AG09309 (cell line): ENCODE data around the gene CHRND.

Source experiments
- DNase-seq: peaks from one replicate; pipeline ENCODE4 v3.0.0-alpha.2; 2010; ENCODE audit warnings: low read depth
- H3K4me3 ChIP-seq: 2 replicates; pipeline ENCODE4 v1.5.1; 2011; ENCODE audit warnings: mild to moderate bottlenecking, low read depth, low read length, moderate library complexity; ENCODE audit not compliant: control insufficient read depth
- TF ChIP-seq, protein P1 (sequence below): IDR thresholded peaks from 2 replicates; pipeline ENCODE4 v1.5.1; 2011; ENCODE audit warnings: mild to moderate bottlenecking, low read depth, low read length, inconsistent platforms; ENCODE audit not compliant: insufficient read depth, control insufficient read depth; ENCODE audit errors: missing control alignments

The CHRND gene

DNA sequence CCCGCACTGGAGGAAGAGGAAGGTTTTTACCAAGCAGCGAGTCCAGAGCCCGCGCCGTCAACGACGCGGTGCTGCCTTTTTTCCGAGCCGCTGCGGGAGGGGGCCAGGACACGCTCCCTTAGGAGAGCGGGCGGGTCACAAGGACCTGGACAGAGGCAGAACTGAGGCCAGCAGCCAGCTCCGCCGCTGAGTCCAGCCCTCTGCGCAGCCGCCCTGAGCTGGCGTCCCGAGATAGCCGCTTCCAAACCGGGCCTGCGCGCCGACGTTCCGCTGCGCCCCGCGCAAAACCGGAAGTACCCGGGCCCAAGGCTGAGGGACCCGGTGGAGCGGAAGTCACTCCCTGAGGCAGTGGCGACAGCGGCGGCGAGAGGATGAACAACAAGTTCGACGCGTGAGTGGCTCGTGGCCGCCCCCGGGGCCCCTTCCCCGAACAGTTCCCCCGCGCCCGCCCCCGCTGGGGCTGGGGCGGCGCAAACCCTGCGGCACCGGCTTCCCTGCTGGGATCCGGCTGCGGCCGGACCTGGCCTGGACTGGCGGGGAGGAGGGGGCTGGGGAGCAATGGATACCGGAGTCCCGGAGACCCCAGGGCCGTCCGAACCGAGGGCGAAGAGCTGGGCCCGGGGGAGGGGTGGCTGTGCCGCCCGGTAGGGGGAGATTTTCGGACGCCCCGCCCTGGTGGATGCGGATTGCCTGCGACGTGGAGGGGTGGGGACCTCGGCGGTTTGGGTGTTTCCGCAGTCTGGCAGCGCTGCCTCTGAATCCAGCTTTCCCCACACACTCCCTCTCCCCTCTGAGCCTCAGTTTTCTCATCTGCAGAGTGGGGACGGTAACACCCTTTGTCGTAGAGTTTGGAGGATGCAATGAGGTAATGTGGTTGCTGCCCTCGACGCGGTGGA, 24.6 kb downstream of the CHRND start, which contains the start of the genes EIF4E2 and TIGD1:
TSS of gene EIF4E2 (plus strand) at position 336 of the 896 bp plus-strand sequence. CDS start at position 372, 36 bp downstream.
TSS of gene TIGD1 (minus strand) at position 204 of the 896 bp plus-strand sequence. CDS start 675 bp downstream, outside the sequence.
- peak within 1 kb of the TSS; percentile 94 for H3K4me3 ChIP-seq
- peak; percentile 61 for DNase-seq
- TF ChIP-seq, protein P1, sequence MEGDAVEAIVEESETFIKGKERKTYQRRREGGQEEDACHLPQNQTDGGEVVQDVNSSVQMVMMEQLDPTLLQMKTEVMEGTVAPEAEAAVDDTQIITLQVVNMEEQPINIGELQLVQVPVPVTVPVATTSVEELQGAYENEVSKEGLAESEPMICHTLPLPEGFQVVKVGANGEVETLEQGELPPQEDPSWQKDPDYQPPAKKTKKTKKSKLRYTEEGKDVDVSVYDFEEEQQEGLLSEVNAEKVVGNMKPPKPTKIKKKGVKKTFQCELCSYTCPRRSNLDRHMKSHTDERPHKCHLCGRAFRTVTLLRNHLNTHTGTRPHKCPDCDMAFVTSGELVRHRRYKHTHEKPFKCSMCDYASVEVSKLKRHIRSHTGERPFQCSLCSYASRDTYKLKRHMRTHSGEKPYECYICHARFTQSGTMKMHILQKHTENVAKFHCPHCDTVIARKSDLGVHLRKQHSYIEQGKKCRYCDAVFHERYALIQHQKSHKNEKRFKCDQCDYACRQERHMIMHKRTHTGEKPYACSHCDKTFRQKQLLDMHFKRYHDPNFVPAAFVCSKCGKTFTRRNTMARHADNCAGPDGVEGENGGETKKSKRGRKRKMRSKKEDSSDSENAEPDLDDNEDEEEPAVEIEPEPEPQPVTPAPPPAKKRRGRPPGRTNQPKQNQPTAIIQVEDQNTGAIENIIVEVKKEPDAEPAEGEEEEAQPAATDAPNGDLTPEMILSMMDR, result peak; percentile 35

- TF ChIP-seq, protein P1, result no peak
- H3K4me3 ChIP-seq, result peak overlapping the region; percentile 94
- no peak for DNase-seq
Observed at GRCh38 chr2:232551250-232551638, 25.3 kb downstream of the CHRND start.

DNA sequence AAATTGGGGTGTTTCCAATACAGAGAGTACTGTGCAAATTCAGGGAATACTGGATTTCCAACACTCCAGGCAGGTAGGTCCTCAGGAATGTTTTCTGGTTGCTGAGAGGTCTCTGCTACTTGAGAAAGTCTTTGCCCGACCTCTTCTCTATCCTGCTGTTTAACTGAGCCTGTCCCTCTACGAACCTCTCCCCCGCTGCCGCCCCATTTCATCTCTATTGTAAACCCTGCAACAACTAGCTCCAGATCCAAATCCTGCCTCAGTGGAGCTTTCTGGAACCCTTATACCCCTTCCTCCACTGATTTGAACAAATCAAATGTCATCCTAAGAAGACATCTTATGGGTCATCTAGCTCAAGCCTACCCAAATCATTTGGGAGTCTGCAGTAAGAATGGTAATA, 25.8 kb downstream of the CHRND start:
- H3K4me3 ChIP-seq, result peak overlapping the region; percentile 94
- DNase-seq, result no peak
- TF ChIP-seq, protein P1, result no peak

GRCh38 chr2:232556426-232556825, 30.5 kb downstream of the CHRND start:
- H3K4me3 ChIP-seq, result no peak overlapping the region
- DNase-seq, result no peak
- TF ChIP-seq, protein P1, result no peak

DNA sequence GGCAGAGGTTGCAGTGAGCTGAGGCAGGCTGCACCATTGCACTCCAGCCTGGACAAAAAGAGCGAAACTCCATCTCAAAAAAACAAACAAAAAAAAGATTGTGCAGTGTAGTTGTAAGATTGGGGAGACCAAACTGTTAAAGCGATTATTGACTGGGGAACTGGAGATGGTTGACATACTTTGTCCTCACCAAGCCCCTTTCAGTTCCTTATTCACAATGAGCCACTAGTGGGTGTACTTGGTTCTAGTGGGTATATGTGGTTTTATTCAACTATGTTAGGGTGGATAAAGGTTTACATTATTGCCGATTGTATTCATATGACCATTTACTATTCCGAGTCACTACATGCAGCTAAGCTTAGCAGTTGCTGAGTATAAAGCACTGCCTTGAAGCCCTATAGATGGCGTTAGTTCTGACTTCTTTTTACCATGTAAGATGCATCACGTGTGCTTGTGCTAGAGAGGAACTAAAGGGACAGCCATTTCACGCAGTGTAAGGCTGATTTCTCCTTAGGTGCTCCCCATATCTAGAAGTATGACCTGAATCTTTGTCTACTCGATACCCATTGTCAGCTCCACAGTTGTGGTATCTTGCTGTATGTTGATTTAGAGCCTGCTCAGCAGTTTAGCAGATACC, 36.7 kb downstream of the CHRND start:
- TF ChIP-seq, protein P1, result no peak
- no peak overlapping the region for H3K4me3 ChIP-seq
- DNase-seq, result no peak

- no peak overlapping the region for H3K4me3 ChIP-seq
- no peak for DNase-seq
- TF ChIP-seq, protein P1, result no peak
Observed at GRCh38 chr2:232563580-232563979, 37.6 kb downstream of the CHRND start.
